Measurements from ENCODE around the gene ERC2. TPM values are rescaled to one million over a fixed set of nuclear protein-coding genes. Genes with fewer than 3 reads are reported as not detected.

The ERC2 gene
- total RNA-seq, 1 experiment from 2014 or later = 0.90 TPM

GRCh38 chr3:56115199-56115598, 353.1 kb downstream of the ERC2 start:
- no TSS peak for BruUV-seq (replicated peaks)
- ChIA-PET CTCF (no interaction called here), POLR2A (ENCODE audit: low non-redundant PET) (no interaction called here)
- H3K9me3 ChIP-seq (ENCODE audit: low read depth, low read length, poor library complexity, severe bottlenecking) = no peaks in the 10 kb centered on the region
- intact Hi-C loops (cut with micrococcal nuclease; ENCODE audit: unreplicated experiment) = no loop called here
- no peak overlapping the region for H3K4me3 ChIP-seq (ENCODE audit: low read depth, low read length, poor library complexity, severe bottlenecking)
- no peaks in the 10 kb centered on the region for H3K36me3 ChIP-seq (ENCODE audit: insufficient read depth, low read length, poor library complexity, severe bottlenecking)
- H3K27ac ChIP-seq (ENCODE audit: low read depth, low read length, poor library complexity, severe bottlenecking) = no peak overlapping the region
- no peak for DNase-seq (ENCODE audit: low spot score)
- no peaks in the 10 kb centered on the region for H3K4me1 ChIP-seq (ENCODE audit: insufficient read depth, low read length, poor library complexity, severe bottlenecking)
- no peak for TF ChIP-seq CTCF (conservative IDR thresholded peaks at IDR 0.05; ENCODE audit: low read depth, low read length)
- TF ChIP-seq EZH2 (IDR thresholded peaks at IDR 0.05; ENCODE audit: borderline replicate concordance, low read depth, low read length, poor library complexity, severe bottlenecking) = no peak
- H3K27me3 ChIP-seq (replicated peaks; ENCODE audit: insufficient read depth, low read depth, low read length, poor library complexity) = no peaks in the 10 kb centered on the region

DNA sequence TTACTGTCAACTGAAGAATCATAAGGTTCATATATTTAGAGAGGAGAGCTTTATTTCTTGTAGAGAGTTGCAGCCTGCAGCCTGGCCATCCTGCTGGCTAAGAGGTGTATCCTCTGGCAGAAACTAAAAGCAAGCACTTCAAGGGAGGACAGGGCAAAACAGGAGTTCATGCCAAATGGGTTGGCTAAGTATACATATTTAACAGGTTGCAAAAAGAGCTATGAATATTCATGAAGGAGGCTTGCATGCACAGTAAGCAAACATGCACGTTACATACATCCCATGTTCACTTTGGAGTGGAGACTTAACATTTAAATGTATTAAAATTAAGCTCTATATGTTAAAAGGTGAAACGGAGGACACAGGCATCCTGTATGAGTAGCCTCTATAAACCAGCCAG, 354.4 kb downstream of the ERC2 start:
- no TSS peak for BruUV-seq (replicated peaks)
- H3K4me3 ChIP-seq (ENCODE audit: low read depth, low read length, poor library complexity, severe bottlenecking) = no peak overlapping the region
- no peaks in the 10 kb centered on the region for H3K4me1 ChIP-seq (ENCODE audit: insufficient read depth, low read length, poor library complexity, severe bottlenecking)
- no peaks in the 10 kb centered on the region for H3K9me3 ChIP-seq (ENCODE audit: low read depth, low read length, poor library complexity, severe bottlenecking)
- no peak for DNase-seq (ENCODE audit: low spot score)
- no peak for TF ChIP-seq EZH2 (IDR thresholded peaks at IDR 0.05; ENCODE audit: borderline replicate concordance, low read depth, low read length, poor library complexity, severe bottlenecking)
- no peak for TF ChIP-seq CTCF (conservative IDR thresholded peaks at IDR 0.05; ENCODE audit: low read depth, low read length)
- POLR2A ChIA-PET (ENCODE audit: low non-redundant PET) = no interaction called here
- H3K36me3 ChIP-seq (ENCODE audit: insufficient read depth, low read length, poor library complexity, severe bottlenecking) = no peaks in the 10 kb centered on the region
- intact Hi-C loops (cut with micrococcal nuclease; ENCODE audit: unreplicated experiment) = no loop called here
- CTCF ChIA-PET = no interaction called here
- H3K27ac ChIP-seq (ENCODE audit: low read depth, low read length, poor library complexity, severe bottlenecking) = no peak overlapping the region
- no peaks in the 10 kb centered on the region for H3K27me3 ChIP-seq (replicated peaks; ENCODE audit: insufficient read depth, low read depth, low read length, poor library complexity)

DNA sequence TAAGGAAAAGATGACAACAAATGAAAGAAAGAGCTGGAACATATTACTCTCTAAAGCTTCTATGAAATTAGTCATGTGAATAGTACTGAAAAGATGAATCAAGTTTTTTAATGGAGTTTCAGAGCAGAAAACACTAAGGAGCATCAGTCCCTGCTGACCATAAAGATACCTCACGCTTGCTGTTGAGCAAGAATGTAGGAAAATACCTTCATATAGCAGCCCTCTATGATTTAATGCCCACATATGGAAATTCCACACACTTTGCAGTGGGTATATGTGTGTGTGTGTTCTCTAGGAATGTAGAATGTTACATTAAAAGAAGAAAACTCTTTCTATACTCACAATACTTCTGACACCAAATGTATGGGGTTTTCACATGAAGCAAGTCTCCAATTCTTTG, 355.0 kb downstream of the ERC2 start:
- no peaks in the 10 kb centered on the region for H3K9me3 ChIP-seq (ENCODE audit: low read depth, low read length, poor library complexity, severe bottlenecking)
- intact Hi-C loops (cut with micrococcal nuclease; ENCODE audit: unreplicated experiment) = no loop called here
- H3K36me3 ChIP-seq (ENCODE audit: insufficient read depth, low read length, poor library complexity, severe bottlenecking) = no peaks in the 10 kb centered on the region
- no TSS peak for BruUV-seq (replicated peaks)
- no peak overlapping the region for H3K4me3 ChIP-seq (ENCODE audit: low read depth, low read length, poor library complexity, severe bottlenecking)
- TF ChIP-seq EZH2 (IDR thresholded peaks at IDR 0.05; ENCODE audit: borderline replicate concordance, low read depth, low read length, poor library complexity, severe bottlenecking) = no peak
- no peak for TF ChIP-seq CTCF (conservative IDR thresholded peaks at IDR 0.05; ENCODE audit: low read depth, low read length)
- POLR2A ChIA-PET (ENCODE audit: low non-redundant PET) = no interaction called here
- CTCF ChIA-PET = no interaction called here
- H3K27me3 ChIP-seq (replicated peaks; ENCODE audit: insufficient read depth, low read depth, low read length, poor library complexity) = no peaks in the 10 kb centered on the region
- H3K4me1 ChIP-seq (ENCODE audit: insufficient read depth, low read length, poor library complexity, severe bottlenecking) = no peaks in the 10 kb centered on the region
- H3K27ac ChIP-seq (ENCODE audit: low read depth, low read length, poor library complexity, severe bottlenecking) = no peak overlapping the region
- DNase-seq (ENCODE audit: low spot score) = no peak

Measured in A673 (cell line).